ENCODE results near the gene OR3A2.
"Not testable (repeated sequence)": the region's sequence is repeated elsewhere in the genome, so short reads cannot be mapped to it uniquely, and the experiment has no call there.

OR3A2 gene

DNA sequence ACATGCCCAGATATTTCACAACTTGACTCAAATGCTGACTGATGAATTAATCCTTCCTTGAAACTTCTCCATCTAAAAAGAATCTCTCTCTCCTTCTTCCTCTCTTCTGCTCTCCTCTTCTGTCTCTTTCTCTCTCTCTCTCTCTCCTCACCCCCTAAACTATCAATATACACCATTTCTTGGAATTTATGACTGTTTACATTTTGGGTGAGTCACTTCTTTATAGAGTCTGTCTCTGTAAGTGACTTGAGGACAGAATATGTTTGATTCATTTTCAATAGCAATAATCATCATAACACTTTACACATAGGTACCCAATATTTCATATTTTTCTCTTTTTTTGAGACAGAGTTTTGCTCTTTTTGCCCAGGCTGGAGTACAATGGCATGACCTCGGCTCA is 103.2 kb downstream of the OR3A2 start:
- Histone ChIP-seq H3K4me2 (ENCODE audit: low read length) (no peak overlapping the region), H3K36me3 (ENCODE audit: insufficient read depth, low read length) (no peaks in the 10 kb centered on the region), H3K27me3 (ENCODE audit: control insufficient read depth, insufficient read depth, low read length) (no peaks in the 10 kb centered on the region)

DNA sequence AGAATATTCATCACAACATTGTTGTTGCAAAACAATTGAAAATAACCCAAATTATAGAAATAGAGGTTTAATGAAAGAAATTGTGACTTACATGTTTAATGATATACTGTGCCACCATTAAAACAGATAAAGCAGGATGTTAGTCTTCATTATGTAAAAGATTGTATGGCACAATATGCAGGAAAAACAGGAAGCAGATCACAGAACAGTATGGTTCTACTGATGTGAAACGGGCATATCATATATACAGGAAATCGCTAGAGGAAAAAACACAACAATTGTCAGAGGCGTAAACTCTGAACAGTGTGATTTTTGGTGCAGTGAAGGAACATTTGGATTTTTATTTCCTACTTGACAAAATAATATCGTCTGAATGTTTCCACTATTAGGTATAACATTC is 110.0 kb downstream of the OR3A2 start:
- Histone ChIP-seq H3K4me1 (ENCODE audit: control insufficient read depth, insufficient read depth, low read length) (no peaks in the 10 kb centered on the region), H3K36me3 (ENCODE audit: insufficient read depth, low read length) (no peaks in the 10 kb centered on the region), H3K27me3 (ENCODE audit: control insufficient read depth, insufficient read depth, low read length) (no peaks in the 10 kb centered on the region), H3K4me2 (ENCODE audit: low read length) (no peak overlapping the region), H3K9ac (ENCODE audit: low read depth, low read length) (no peak overlapping the region), H3K4me3 (ENCODE audit: low read length) (no peak overlapping the region), H3K9me3 (replicated peaks; ENCODE audit: low read length) (no peaks in the 10 kb centered on the region)

More for the DNA sequence above, 103.2 kb downstream of the OR3A2 start:
- H3K9ac ChIP-seq (ENCODE audit: low read depth, low read length): no peak overlapping the region
- H3K9me3 ChIP-seq (replicated peaks; ENCODE audit: low read length): no peaks in the 10 kb centered on the region
- no peaks in the 10 kb centered on the region for H3K4me1 ChIP-seq (ENCODE audit: control insufficient read depth, insufficient read depth, low read length)
- H3K4me3 ChIP-seq (ENCODE audit: low read length): no peak overlapping the region

DNA sequence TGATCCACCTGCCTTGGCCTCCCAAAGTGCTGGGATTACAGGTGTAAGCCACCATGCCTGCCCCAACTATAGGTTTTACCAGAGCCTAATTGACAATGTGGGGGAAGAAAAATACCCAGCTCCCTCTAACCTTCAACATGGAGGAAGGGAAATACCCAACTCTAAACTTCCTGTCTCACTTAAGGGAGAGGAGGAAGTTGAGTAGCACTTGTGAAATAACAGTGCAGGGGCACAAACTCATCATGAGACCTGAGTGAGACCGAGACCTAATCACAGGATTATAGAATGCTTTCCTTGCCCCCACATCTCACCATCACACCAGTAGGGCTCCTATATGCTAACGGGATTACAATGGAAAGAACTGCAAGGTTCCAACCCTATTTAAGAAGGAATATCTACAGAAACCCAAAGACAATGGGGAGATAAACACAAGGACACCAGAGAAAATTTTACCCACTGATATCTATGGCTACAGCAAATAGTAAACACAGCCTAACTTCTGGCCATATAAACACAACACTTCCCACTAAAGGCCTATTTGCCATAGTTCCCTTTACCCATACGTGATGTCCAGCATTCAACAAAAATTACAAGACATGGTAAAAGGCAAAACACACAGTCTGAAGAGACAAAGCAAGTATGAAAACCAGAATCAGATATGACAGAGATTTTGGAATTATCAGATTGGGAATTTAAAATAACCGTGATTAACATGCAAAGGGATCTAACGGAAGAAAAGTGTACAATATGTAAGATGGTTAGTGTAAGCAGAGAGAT is 114.8 kb downstream of the OR3A2 start:
- Histone ChIP-seq H3K4me1 (ENCODE audit: control insufficient read depth, insufficient read depth, low read length) (no peaks in the 10 kb centered on the region), H3K4me3 (ENCODE audit: low read length) (no peak overlapping the region), H3K4me2 (ENCODE audit: low read length) (no peak overlapping the region), H3K27me3 (ENCODE audit: control insufficient read depth, insufficient read depth, low read length) (no peaks in the 10 kb centered on the region), H3K9ac (ENCODE audit: low read depth, low read length) (no peak overlapping the region), H3K36me3 (ENCODE audit: insufficient read depth, low read length) (no peaks in the 10 kb centered on the region), H3K9me3 (replicated peaks; ENCODE audit: low read length) (peaks cover 6% of the 10 kb centered on the region)

DNA sequence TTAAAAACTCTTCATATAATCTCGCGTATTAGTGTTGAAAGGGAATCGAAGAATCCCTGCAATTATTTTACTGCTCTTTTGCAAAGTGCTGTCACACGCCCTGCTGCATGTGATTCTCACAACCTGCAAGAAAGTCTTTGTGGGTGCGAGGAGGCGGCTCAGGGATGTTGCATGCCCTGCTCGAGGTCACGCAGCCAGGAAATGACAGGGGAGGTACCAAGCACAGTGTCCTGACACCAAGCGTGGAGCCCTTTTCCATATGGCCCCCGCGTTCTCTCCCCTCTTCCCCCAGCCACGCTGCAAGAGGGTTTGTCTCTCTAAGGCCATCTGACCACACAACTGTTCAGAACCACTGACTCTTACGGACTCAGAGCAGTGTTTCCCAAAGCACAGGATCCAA is 125.5 kb downstream of the OR3A2 start:
- no peak overlapping the region for H3K4me3 ChIP-seq (ENCODE audit: low read length)
- no peaks in the 10 kb centered on the region for H3K36me3 ChIP-seq (ENCODE audit: insufficient read depth, low read length)
- H3K4me2 ChIP-seq (ENCODE audit: low read length): no peak overlapping the region
- H3K27me3 ChIP-seq (ENCODE audit: control insufficient read depth, insufficient read depth, low read length): no peaks in the 10 kb centered on the region
- no peak overlapping the region for H3K9ac ChIP-seq (ENCODE audit: low read depth, low read length)
- H3K9me3 ChIP-seq (replicated peaks; ENCODE audit: low read length): no peaks in the 10 kb centered on the region
- H3K4me1 ChIP-seq (ENCODE audit: control insufficient read depth, insufficient read depth, low read length): no peaks in the 10 kb centered on the region

DNA sequence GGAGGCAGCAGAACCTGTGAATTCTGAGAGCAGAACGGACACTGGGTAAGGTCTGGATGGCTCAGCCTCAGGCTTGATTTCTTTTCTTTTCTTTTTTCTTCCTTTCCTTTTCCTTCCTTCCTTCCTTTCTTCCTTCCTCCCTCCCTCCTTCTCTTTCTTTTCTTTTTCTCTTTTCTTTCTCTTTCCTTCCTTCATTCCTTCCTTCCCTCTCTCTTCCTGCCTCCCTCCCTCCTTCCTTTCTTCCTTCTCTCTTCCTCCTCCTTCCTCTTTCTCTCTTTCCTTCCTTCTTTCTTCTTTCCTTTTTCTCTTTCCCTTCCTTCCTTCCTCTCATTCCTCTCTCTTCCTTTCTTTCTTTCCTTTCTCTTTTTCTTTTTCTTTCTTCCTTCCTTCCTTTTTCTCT is 125.9 kb downstream of the OR3A2 start:
- Histone ChIP-seq H3K27me3 (ENCODE audit: control insufficient read depth, insufficient read depth, low read length) (no peaks in the 10 kb centered on the region), H3K9me3 (replicated peaks; ENCODE audit: low read length) (no peaks in the 10 kb centered on the region), H3K9ac (ENCODE audit: low read depth, low read length) (no peak overlapping the region), H3K4me3 (ENCODE audit: low read length) (no peak overlapping the region), H3K4me1 (ENCODE audit: control insufficient read depth, insufficient read depth, low read length) (no peaks in the 10 kb centered on the region), H3K4me2 (ENCODE audit: low read length) (no peak overlapping the region), H3K36me3 (ENCODE audit: insufficient read depth, low read length) (no peaks in the 10 kb centered on the region)

DNA sequence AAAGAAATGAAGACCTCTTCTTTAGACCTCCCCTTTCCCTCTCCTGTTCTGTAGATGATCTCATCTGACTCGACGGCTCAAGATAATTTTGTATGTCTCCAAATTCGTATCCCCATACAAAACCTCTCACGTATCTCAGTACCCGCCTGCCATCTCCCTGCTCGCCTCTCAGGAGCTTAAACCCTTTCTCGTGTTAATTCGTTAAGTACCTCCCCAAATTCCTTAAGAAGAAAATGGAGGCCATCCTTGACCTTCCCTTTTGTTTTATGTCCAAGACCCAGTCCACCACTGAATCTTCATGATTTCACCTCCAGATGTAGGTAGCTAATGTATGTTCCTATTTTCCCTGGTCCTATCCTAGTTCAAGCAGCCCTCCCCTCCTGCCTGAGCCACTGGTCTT is 129.5 kb downstream of the OR3A2 start:
- H3K36me3 ChIP-seq (ENCODE audit: insufficient read depth, low read length): no peaks in the 10 kb centered on the region
- H3K4me2 ChIP-seq (ENCODE audit: low read length): no peak overlapping the region
- H3K4me3 ChIP-seq (ENCODE audit: low read length): no peak overlapping the region
- H3K4me1 ChIP-seq (ENCODE audit: control insufficient read depth, insufficient read depth, low read length): no peaks in the 10 kb centered on the region
- H3K9ac ChIP-seq (ENCODE audit: low read depth, low read length): no peak overlapping the region
- H3K27me3 ChIP-seq (ENCODE audit: control insufficient read depth, insufficient read depth, low read length): no peaks in the 10 kb centered on the region
- no peaks in the 10 kb centered on the region for H3K9me3 ChIP-seq (replicated peaks; ENCODE audit: low read length)

DNA sequence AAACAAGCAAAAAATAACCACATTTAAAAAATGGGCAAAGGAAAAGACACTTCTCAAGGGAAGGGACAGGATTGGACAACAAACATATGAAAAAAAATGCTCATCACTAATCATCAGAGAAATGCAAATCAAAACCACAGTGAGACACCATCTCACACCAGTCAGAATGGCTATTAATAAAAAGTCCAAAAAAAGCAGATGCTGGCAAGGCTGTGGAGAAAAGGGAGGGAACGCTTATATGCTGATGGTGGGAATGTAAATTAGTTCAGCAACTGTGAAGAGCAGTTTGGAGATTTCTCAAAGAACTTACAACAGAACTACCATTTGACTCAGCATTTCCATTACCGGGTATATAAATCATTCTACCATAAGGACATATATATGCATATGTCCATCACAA is 137.1 kb downstream of the OR3A2 start:
- H3K9me3 ChIP-seq (replicated peaks; ENCODE audit: low read length); H3K27me3 ChIP-seq (ENCODE audit: control insufficient read depth, insufficient read depth, low read length); H3K4me1 ChIP-seq (ENCODE audit: control insufficient read depth, insufficient read depth, low read length); H3K4me3 ChIP-seq (ENCODE audit: low read length); H3K4me2 ChIP-seq (ENCODE audit: low read length); H3K9ac ChIP-seq (ENCODE audit: low read depth, low read length); H3K36me3 ChIP-seq (ENCODE audit: insufficient read depth, low read length): not testable (repeated sequence)

DNA sequence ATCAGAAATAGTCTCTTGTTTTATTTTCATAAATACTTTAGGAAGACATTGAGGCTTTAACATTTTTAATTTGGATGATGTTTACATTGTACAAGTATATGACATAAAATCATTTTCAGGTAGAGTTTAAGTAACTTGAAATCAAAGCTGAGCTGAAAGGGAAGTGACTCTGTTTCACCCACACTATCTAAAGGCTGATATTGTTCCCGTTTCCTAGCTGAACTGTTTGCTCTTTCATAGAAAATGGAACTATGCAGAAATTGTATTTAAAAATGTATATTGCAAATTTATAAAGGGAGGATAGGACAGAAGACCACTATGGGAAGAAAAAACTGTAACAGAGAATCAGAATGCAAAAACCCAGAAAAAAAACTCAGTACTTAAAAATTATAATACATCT is 141.3 kb downstream of the OR3A2 start:
- not testable (repeated sequence) for H3K4me1 ChIP-seq (ENCODE audit: control insufficient read depth, insufficient read depth, low read length)

DNA sequence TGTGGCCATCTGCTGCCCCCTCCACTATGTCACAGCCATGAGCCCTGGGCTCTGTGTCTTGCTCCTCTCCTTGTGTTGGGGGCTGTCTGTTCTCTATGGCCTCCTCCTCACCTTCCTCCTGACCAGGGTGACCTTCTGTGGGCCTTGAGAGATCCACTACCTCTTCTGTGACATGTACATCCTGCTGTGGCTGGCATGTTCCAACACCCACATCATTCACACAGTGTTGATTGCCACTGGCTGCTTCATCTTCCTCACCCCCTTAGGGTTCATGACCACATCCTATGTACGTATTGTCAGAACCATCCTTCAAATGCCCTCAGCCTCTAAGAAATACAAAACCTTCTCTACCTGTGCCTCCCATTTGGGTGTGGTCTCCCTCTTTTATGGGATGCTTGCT is 145.1 kb downstream of the OR3A2 start:
- not testable (repeated sequence) for H3K9me3 ChIP-seq (replicated peaks; ENCODE audit: low read length); H3K9ac ChIP-seq (ENCODE audit: low read depth, low read length); H3K4me1 ChIP-seq (ENCODE audit: control insufficient read depth, insufficient read depth, low read length); H3K4me2 ChIP-seq (ENCODE audit: low read length); H3K36me3 ChIP-seq (ENCODE audit: insufficient read depth, low read length); H3K4me3 ChIP-seq (ENCODE audit: low read length); H3K27me3 ChIP-seq (ENCODE audit: control insufficient read depth, insufficient read depth, low read length)

More for the DNA sequence above, 141.3 kb downstream of the OR3A2 start:
- not testable (repeated sequence) for H3K36me3 ChIP-seq (ENCODE audit: insufficient read depth, low read length); H3K9ac ChIP-seq (ENCODE audit: low read depth, low read length); H3K4me2 ChIP-seq (ENCODE audit: low read length); H3K4me3 ChIP-seq (ENCODE audit: low read length); H3K27me3 ChIP-seq (ENCODE audit: control insufficient read depth, insufficient read depth, low read length); H3K9me3 ChIP-seq (replicated peaks; ENCODE audit: low read length)

DNA sequence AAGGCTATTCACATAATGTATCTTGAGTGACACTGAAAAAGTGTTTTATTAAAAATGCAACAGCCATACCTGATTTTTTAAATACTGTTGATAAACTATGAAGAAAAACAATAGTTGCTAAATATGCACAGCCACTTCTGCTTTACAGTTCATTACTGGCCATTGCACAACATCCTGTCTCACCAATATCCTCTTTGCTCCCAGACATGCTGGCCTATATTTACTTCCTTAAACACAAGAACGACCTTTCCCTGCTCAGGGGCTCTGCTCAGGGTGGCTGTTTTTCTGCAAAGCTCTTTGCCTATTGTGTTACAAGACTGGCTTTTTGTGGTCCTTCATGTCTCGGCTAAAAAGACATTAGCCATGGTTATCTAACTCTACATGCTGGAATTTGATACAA is 147.4 kb downstream of the OR3A2 start:
- not testable (repeated sequence) for H3K27me3 ChIP-seq (ENCODE audit: control insufficient read depth, insufficient read depth, low read length); H3K9ac ChIP-seq (ENCODE audit: low read depth, low read length); H3K9me3 ChIP-seq (replicated peaks; ENCODE audit: low read length); H3K36me3 ChIP-seq (ENCODE audit: insufficient read depth, low read length); H3K4me1 ChIP-seq (ENCODE audit: control insufficient read depth, insufficient read depth, low read length); H3K4me3 ChIP-seq (ENCODE audit: low read length); H3K4me2 ChIP-seq (ENCODE audit: low read length)

DNA sequence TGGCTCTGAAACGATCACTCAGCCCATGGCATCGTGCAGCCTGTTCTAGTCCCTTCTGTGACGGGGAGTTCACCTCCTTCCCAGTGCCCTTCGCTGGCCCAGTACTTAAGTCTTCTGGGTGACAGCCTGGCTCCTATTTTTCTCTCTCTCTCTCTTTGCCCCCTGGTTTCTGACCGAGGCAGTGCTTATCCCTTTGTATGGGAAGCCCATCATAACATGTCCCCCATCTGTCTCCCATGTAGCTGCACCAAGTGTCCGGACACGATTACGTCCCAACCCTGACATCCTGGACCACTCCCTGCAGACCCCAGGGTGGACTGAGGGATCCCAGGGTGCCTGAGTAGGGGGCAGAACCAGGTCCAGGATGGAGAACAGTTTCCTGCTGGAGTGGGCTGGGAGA is 153.8 kb downstream of the OR3A2 start:
- H3K9me3 ChIP-seq (replicated peaks; ENCODE audit: low read length); H3K4me1 ChIP-seq (ENCODE audit: control insufficient read depth, insufficient read depth, low read length); H3K4me3 ChIP-seq (ENCODE audit: low read length); H3K27me3 ChIP-seq (ENCODE audit: control insufficient read depth, insufficient read depth, low read length); H3K4me2 ChIP-seq (ENCODE audit: low read length); H3K36me3 ChIP-seq (ENCODE audit: insufficient read depth, low read length); H3K9ac ChIP-seq (ENCODE audit: low read depth, low read length): not testable (repeated sequence)
